ENCODE measurements around the gene PPP1R13B.

Gene PPP1R13B

GRCh38 chr14:103699901-103700752 is 147.2 kb downstream of the PPP1R13B start:
- no peak for TF ChIP-seq CTCF (conservative IDR thresholded peaks at IDR 0.05)
- peak overlapping the region; percentile 85 for H3K27ac ChIP-seq

GRCh38 chr14:103699261-103699661 is 148.1 kb downstream of the PPP1R13B start:
- H3K27ac ChIP-seq: peak overlapping the region; percentile 85
- no peak for TF ChIP-seq CTCF (conservative IDR thresholded peaks at IDR 0.05)

GRCh38 chr14:103698380-103699260 is 148.8 kb downstream of the PPP1R13B start:
- peak overlapping the region; percentile 85 for H3K27ac ChIP-seq

GRCh38 chr14:103697603-103698379 is 149.6 kb downstream of the PPP1R13B start:
- no peak for TF ChIP-seq CTCF (conservative IDR thresholded peaks at IDR 0.05)

More at GRCh38 chr14:103698380-103699260, 148.8 kb downstream of the PPP1R13B start:
- no peak for TF ChIP-seq CTCF (conservative IDR thresholded peaks at IDR 0.05)

GRCh38 chr14:103697206-103697602 is 150.2 kb downstream of the PPP1R13B start:
- no peak for TF ChIP-seq CTCF (conservative IDR thresholded peaks at IDR 0.05)
- peak overlapping the region; percentile 85 for H3K27ac ChIP-seq

More at GRCh38 chr14:103697603-103698379, 149.6 kb downstream of the PPP1R13B start:
- H3K27ac ChIP-seq: peak overlapping the region; percentile 85

GRCh38 chr14:103696466-103697071 is 150.8 kb downstream of the PPP1R13B start:
- H3K27ac ChIP-seq: peak overlapping the region; percentile 85
- no peak for TF ChIP-seq CTCF (conservative IDR thresholded peaks at IDR 0.05)

Measured in VCaP (cell line).